IPS-18c (cell line): Measurements from ENCODE around the gene PIP5K1A.

Experiments used
- H3K4me3 ChIP-seq: 2 replicates; pipeline ENCODE4 v1.7.0; 2013; ENCODE audit warnings: low read depth, mild to moderate bottlenecking, low read length, moderate library complexity; ENCODE audit not compliant: insufficient read depth
- H3K9me3 ChIP-seq: one replicate; pipeline ENCODE4 v1.6.1; 2013; ENCODE audit warnings: mild to moderate bottlenecking, low read length, moderate library complexity; ENCODE audit not compliant: control insufficient read depth, insufficient read depth

Gene PIP5K1A

DNA sequence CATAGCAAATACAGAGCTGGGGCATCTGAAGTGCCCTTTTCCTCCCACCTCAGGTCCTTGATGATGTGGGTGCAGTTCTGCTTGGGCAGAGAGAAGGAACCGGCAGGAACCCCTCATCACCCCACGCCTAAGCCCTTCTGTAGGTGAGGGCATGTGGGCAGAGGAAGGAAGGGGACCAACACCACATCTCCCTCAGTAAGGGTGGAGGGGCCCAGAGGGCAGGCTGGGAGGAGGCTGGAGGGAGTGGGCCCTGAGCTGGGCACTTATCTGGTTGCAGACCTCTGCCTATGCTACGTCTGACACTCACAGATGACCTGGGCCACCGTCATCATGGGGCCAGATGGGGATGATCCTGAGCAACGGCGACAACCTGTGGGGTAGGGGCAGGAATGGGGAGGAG is 94.7 kb downstream of the PIP5K1A start:
- Histone ChIP-seq H3K9me3 (peaks cover 2% of the 10 kb centered on the region), H3K4me3 (no peak overlapping the region)

DNA sequence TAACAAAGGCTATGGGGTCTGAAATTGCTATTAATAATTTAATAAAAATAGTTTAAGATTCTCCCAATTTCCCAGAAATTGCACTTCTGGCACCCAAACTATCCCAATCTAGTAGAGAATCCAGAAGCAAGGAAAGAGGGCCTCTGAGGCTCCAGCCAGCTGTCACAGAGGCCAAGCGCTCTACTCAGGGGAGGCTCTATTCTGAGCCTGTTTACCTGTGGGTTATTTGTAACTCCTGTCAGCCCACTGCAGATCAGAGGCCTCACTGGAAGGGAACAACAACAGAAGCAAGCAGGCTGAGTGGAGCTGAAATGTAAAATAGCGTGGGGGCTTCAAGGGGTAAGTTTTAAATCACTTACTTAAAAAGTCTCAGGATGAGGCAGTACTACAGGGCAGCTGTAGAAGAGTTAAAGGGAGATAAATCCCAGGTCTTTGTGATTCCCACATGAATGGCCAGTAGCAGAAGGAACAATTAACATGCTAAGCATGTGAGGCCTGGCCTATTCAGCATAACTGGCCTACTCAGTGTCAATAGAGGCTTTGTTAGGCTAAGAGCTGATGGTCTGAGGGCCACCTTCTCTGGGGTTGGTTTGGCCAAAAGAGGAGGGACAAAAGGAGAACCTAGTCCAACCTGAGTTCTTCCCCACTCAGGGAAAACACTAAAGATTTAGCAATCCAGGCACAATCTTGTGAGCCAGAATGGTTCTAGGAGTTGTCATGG is 96.5 kb downstream of the PIP5K1A start:
- H3K4me3 ChIP-seq = no peak overlapping the region
- H3K9me3 ChIP-seq = no peaks in the 10 kb centered on the region
